ENCODE measurements around the gene KCTD4.
"Not testable (repeated sequence)": the region's sequence is repeated elsewhere in the genome, so short reads cannot be mapped to it uniquely, and the experiment has no call there.

KCTD4 gene

DNA sequence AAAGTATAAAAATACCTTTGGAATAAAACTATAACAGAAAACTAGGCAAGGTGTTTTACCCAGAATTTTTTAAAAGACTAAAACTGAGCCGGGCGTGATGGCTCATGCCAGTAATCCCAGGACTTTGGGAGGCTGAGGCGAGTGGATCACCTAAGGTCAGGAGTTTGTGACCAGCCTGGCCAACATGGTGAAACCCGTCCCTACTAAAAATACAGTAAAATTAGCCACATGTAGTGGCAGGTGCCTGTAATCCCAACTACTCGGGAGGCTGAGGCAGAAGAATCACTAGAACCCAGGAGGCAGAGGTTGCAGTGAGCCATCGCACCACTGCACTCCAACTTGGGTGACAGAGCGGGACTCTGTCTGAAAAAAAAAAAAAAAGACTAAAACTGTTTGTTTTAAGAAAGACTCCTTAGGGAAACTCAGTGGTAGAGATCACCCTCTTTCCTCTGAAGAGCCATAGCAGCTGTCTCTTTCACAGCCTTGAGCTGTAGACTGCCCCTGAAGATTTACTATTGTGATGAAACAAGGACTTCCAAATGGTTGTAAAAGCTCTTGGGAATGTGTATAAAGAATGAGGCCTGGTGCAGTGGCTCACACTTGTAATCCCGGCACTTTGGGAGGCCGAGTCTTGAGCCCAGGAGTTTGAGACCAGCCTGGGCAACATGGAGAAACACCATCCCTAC lies 14.7 kb upstream of the KCTD4 start:
- DNase-seq: no peak

- DNase-seq: no peak
Measured at GRCh38 chr13:45209229-45209628, 8.4 kb upstream of the KCTD4 start.

DNA sequence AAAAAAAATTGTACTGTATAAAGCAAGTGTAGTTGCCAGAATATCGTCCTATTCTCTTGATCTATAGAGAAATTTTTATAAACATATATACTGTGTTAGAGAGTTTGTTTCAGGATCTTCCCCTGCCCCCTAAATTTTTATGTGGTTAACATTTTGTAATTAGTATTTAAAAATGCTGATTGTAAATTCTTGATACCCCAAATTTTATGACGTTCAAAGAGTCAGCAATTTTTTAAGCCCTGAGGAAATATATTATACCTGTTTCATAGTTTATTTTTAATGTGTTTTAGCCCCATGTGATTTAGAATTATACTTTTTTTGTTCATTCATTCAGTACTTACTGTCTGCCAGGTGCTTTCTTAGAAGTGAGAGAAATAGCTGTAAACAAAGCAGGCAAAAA lies 7.3 kb upstream of the KCTD4 start:
- no peak for DNase-seq

- no peak for DNase-seq
Measured at GRCh38 chr13:45207319-45207718, 6.5 kb upstream of the KCTD4 start.

- DNase-seq: no peak
Measured at GRCh38 chr13:45206340-45206739, 5.5 kb upstream of the KCTD4 start.

GRCh38 chr13:45205124-45205523 lies 4.3 kb upstream of the KCTD4 start:
- DNase-seq: no peak

DNA sequence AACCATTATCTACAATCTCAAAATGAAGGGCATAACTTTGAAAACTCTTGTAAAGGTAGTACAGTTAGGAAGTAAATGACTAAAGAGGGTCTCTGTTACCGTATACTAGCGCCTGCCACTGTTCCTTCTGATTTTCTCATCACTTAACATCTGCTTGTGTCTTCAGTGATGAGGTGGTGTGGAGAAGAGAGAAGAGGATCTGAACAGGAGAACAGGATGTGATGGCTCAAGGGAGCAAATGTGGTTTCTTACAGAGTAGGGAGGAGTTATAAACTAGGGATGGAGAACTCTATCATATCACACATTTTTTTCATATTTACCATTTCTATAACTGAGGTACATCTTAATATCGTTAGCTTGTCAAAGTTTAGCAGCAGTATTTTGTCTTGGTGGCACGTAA lies 1.1 kb downstream of the KCTD4 start:
- DNase-seq: no peak

DNA sequence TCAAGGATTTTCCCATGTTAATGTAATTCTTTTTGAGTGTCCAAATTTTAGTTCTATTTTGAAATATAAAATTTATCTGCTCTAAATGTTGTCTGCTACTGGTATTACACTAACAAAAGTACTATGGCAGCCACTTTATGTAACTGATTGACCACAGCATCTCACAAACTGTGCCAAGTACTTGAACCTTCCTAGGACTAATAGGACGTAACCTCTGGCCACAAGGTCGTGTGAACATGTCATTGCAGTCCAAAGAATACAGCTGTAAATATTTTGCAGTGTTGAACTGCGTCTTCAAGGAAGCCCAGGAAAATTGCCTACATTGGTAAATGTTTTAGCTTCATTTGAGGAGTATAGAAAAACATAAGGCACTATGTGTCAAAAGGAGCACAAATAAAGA lies 1.9 kb downstream of the KCTD4 start:
- DNase-seq: no peak

GRCh38 chr13:45198041-45198440 lies 2.8 kb downstream of the KCTD4 start:
- DNase-seq: no peak

DNA sequence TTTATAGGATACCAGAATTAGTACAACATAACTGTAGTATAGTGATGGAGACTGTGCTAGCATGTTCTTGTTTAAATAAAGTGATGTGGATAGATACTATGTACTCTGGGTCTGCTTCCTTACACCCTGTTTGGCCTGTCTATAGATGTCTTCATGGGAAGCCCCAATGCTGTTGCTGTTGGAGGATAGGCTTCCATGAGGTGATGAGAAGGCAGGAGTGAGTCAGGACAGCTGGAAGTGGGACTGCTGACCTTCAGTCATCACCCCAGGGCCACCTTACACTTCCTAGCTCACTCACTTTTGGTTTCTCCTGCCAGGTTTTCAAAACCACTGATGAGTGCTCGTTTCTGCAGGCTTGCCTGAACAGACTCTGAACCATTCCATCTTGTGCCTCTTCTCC lies 4.2 kb downstream of the KCTD4 start:
- DNase-seq: no peak

DNA sequence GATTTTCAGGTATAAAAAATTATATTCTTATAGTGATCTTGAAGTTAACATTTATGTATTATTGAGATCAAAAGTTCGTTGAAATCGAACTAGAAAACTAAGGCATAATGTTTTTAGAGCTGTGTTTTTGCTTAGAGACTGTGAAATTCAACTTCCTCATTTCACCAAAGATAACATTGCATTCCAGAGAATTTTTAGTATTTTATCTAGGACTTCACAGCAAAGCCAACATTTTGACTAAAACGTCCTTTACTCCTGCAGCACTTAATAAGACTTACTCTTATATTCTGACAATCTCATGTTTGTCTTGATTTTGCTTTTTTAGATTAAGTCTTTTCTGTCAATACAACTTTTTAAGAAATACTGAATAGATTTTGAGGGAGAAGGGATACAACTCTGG lies 4.7 kb downstream of the KCTD4 start:
- DNase-seq: no peak

DNA sequence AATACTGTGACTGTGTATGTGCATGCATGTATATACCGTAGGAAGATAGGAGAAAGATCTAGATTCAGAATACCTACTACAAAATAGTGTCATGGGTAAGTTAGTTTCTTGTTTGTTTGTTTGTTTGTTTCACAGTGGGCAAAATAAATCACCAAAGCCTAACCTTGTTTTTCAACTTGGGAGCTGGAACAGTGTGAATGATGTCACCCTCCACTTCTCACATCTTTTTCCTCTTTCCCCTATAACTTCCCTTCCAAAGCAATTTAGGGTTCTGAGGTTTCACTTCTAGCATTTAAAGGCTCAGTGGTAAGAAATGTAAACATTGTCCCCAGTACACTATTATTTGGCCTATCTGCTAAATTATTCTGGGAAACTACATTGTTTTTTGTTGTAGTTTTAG lies 5.4 kb downstream of the KCTD4 start:
- DNase-seq: no peak

GRCh38 chr13:45194081-45194939 lies 6.5 kb downstream of the KCTD4 start:
- DNase-seq: no peak

DNA sequence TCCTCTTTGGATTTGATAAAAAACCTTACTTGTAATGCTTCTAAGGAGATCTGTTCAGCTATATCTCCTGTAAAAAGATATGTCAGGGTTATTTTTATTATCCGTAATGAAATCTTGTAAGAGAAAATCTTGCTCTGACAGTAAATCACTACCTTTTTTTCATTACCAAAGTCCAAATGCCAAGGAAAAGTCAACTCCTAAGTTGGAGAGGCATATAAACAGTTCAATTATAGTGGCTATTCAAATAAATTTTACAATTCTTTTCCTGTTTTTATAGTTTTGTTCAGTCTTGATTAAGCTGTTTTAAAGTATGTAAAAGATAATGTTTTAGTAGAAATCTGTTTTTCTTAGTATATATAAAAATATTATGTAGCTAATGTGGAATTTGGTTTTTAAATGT lies 9.0 kb downstream of the KCTD4 start:
- no peak for DNase-seq

GRCh38 chr13:45189511-45189910 lies 11.3 kb downstream of the KCTD4 start:
- DNase-seq: not testable (repeated sequence)

DNA sequence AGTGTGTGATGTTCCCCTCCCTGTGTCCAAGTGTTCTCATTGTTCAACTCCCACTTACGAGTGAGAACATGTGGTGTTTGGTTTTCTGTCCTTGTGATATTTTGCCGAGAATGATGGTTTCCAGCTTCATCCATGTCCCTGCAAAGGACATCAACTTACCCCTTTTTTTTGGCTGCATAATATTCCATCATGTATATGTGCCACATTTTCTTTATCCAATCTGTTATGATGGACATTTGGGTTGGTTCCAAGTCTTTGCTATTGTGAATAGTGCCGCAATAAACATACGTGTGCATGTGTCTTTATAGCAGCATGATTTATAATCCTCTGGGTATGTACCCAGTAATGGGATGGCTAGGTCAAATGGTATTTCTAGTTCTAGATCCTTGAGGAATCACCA lies 11.8 kb downstream of the KCTD4 start:
- not testable (repeated sequence) for DNase-seq

DNA sequence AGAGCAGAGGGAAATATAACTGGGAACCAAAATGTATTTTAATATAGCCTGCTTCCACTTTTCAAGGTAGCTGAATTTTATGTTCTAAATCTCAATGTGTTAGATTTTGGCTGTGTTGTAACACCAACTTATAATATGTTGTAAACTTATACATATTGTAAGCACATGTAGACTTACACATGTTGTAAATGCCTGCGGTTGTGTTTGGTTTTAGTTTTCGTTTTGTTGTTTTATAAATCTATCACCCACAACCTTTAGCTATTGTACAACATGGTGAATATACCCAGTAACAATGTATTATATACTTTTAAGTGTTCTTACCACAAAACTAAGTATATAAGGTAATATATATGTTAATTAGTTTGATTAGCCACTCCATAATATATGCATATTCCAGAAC lies 15.6 kb downstream of the KCTD4 start:
- DNase-seq: no peak

DNA sequence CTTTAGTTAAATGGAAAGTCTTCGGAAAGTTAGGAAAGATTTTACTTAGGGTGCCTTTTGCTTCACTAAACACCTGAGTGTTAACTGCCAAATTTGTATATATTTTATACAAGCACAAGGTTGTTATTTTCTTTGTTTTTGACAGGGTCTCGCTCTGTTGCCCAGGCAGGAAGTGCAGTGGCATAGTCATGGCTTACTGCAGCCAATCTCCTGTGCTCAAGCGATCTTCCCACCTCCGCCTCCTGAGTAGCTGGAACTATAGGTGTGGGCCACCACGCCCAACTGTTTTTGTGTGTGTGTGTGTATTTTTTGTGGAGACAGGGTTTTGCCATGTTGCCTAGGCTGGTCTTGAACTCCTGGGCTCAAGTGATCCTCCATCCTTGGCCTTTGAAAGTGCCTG lies 16.2 kb downstream of the KCTD4 start:
- DNase-seq: no peak

DNA sequence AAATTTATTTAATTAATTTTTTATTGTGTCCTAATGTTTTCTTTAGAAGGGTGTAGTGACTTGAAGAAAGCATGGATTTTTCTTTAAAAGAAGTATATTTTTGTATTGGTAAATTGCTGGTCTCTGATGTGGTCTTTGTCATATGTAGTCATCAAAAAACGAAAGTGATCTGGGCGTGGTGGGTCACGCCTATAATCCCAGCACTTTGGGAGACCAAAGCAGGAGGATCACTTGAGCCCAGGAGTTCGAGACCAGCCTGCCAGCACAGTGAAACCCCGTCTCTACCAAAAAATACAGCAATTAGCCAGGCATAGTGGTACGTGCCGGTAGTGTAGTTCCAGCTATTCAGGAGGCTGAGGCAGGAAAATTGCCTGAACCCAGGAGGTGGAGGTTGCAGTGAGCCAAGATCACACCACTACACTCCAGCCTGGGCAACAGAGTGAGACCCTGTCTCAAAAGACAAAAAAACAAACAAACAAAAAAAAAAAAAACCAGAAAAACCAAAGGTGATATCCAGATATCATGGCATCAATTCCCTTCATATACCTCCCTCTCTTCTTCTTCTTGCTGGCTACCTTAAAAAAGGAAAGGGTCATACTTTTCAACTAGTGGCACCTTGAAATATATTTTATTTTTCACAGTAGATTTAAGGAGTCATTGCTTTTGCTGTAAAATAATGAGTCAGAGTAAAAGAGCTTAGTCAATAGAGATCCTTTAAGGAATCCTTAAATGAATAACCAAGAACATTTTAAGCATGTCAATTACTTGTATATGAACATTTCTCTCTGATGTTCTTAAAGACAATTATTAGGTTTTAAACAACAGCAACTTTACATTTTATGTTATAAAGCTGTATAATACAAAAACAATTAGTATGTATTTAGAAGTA lies 19.9 kb downstream of the KCTD4 start:
- DNase-seq: no peak

DNA sequence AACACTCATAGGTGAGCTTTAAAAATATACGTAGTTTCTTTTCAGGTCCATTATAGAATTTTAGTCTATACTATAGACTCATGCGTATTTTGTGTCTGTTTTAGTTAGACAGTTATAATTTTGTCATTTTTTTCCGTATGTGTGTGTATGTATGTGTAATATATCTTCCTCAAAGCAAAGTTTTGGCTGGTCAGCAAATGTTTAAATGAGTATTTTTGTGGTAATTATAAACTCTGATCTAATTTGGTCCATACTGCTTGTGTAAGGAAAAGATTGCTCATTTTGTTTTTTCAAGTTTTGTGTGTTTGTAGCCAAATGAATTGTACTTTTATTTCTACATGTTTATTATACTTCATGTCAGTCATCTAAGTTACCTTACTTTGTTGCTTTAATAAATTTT lies 20.5 kb downstream of the KCTD4 start:
- no peak for DNase-seq

DNA sequence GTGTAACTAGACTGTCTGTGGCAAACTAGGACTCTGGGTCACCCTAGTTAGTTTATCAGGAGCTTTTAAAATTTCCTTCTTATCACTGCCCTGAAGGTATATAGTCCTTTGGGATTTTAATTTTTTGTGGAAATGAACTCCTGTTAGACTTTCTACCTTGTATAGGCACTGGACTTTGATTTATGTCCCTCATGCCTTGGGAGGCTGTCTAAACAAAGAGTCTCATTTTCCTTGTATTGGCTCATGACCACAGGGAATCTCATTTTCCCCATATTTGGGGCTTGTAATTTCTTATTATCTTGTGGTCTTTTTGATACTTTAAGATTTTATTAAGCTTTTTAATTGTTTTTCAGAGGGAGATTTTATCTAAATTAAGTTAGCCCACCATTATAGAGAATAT lies 21.4 kb downstream of the KCTD4 start:
- DNase-seq: no peak

DNA sequence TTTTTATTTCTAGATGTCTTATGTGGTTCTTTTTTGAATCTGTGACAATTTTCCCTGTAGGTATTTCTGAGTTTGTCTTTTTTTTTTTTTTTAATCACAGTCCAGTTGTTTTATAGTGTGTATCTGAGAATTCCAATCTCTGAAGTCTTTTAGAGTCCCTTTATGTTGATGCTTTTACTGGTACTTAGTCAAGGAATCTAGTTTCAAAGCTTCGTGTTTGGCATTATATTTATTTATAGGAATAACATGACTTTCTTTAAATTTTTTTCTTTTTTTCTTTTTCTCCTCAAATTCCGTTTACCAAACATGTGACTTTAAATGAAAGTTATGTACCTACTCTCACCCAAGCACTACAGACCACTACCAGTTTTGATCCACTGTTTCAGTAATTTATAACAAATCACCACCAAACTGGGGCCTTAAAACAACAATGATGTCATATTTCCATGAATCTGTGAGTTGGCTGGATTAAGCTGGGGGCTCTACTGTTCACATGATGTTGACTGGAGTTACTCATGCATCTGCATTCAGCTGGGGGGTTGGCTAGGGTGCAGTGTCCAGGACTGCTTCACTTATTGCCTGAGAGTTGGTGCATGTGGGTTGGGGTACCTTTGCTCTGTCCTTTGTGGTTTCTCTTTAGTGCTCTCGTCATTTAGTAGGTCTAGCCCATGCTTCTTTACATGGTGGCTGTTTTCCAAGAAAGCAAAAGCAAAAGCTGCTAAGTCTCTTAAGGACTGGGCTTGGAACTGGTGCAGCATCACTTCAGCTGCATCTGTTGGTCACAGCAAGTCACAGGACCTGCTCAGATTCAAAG lies 22.3 kb downstream of the KCTD4 start:
- DNase-seq: no peak

GRCh38 chr13:45174478-45174877 lies 26.4 kb downstream of the KCTD4 start:
- no peak for DNase-seq
